Gastroesophageal sphincter (tissue), 4 donors: Measurements from ENCODE around the gene HSF5. TPM values are rescaled to one million over a fixed set of nuclear protein-coding genes. Genes with fewer than 3 reads are reported as not detected.

Source experiments
- ATAC-seq: fragments of 150-250 bp; one replicate; pipeline ENCODE4 v1.9.1; 2016; ENCODE audit warnings: mild to moderate bottlenecking, moderate library complexity
- H3K27ac ChIP-seq, 4 donors: fragments of 200-600 bp; sonication (generic) in 3 of 4; 1 replicate in 3 of 4; 2 replicates in 1 of 4; pipeline ENCODE4 v1.5.1; 2016 to 2019
- H3K27me3 ChIP-seq: fragments of 200-600 bp; sonication (generic); one replicate; pipeline ENCODE4 v1.5.1; 2019
- H3K36me3 ChIP-seq, 2 donors: fragments of 200-600 bp; sonication (generic); one replicate each; pipeline ENCODE4 v1.5.1; 2019; ENCODE audit warnings: control low read depth in 1 of 2
- H3K4me1 ChIP-seq, 3 donors: fragments of 200-600 bp; sonication (generic); 1 replicate in 2 of 3; 2 replicates in 1 of 3; pipeline ENCODE4 v1.5.1; 2016 to 2019; ENCODE audit warnings: control low read depth in 2 of 3
- H3K4me3 ChIP-seq, 2 donors: fragments of 200-600 bp; sonication (generic); one replicate each; pipeline ENCODE4 v1.5.1; 2019; ENCODE audit warnings: mild to moderate bottlenecking in 1 of 2, moderate library complexity in 1 of 2
- H3K9me3 ChIP-seq, 3 donors: fragments of 200-600 bp; sonication (generic); one replicate each; pipeline ENCODE4 v1.5.1; 2017 to 2019; ENCODE audit warnings: control low read depth in 2 of 3
- EP300 ChIP-seq: sonication (generic); formaldehyde crosslinking; IDR thresholded peaks from one replicate; pipeline ENCODE4 v1.6.1; 2017; ENCODE audit warnings: antibody characterized with exemption, mild to moderate bottlenecking
- POLR2A ChIP-seq, 2 donors: fragments of 450-650 bp; IDR thresholded peaks; one replicate each; pipeline ENCODE4 v1.6.1; 2017; ENCODE audit warnings: antibody characterized with exemption in 2 of 2, mild to moderate bottlenecking in 2 of 2, moderate library complexity in 1 of 2
- POLR2AphosphoS5 ChIP-seq: sonication (generic); formaldehyde crosslinking; IDR thresholded peaks from one replicate; pipeline ENCODE4 v1.6.1; 2017; ENCODE audit warnings: antibody characterized with exemption
- WGBS, 2 donors: methylation state at CpG; one replicate each; pipeline ENCODE4 v1.1.5; 2018; ENCODE audit warnings: low coverage in 1 of 2; 5-methylcytosine and 5-hydroxymethylcytosine counted together
- total RNA-seq, 4 donors: library from RNA; depleted of rRNA; stranded (reverse); fragments of >200 nt; gene quantifications; one replicate each; pipeline ENCODE4 v1.1.0, GENCODE V29; 2016
- TF ChIP-seq, protein P1 (sequence below), 4 experiments: fragments of 200-600 bp in 2 of 4; fragments of 450-650 bp in 2 of 4; sonication (generic) in 1 of 4; IDR thresholded peaks; one replicate each; pipeline ENCODE4 v1.5.1; 2017 to 2019; ENCODE audit warnings: antibody characterized with exemption in 4 of 4, mild to moderate bottlenecking in 2 of 4, moderate library complexity in 2 of 4

The HSF5 gene
- total RNA-seq, 4 donors from 2014 or later, result 0.13 TPM; not detected in 3

DNA sequence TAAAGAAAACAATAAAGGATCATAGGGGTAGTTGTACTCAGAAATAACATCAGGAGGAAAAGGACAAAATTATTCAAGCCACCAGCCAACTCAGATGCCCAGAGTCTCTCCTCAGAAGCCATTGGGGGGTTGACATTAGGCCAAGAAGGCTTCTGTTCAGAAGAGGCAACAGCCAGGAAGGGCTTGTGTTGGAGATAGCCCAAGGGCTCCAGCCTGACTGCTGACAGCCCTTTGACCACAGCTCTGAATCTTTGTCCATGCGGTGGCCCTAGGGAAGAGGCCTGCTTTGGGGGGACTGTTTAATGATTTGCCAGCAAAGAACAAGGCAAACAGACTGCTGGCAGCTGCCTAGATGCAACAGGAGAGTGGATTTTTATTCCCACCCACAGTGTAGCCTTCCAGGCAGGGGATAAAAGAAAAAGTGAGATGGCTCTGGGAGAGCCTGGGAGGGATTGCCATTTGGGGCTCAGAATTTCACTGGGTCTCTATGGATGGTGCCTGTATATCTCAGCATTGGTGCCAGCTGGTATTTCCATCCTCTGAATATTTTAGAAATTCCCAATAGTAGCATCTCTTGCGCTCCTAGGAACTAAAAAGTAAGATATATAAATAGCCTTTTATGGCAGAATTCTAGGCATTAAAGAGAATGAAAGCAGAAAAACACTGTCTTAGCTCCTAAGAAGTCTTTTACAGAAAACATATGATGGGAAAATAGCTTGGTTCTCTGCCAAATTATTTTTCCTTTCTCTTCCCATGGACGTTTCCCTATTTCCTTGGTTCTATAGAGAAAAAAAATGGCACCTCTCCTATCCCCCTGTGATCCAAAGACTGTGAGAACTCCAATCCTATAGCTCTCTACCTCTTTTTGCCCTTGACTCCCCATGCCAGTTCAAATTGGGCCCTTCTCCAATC is 106.8 kb downstream of the HSF5 start:
- TF ChIP-seq EP300, result no peak
- no peak for TF ChIP-seq POLR2AphosphoS5
- TF ChIP-seq, protein P1, sequence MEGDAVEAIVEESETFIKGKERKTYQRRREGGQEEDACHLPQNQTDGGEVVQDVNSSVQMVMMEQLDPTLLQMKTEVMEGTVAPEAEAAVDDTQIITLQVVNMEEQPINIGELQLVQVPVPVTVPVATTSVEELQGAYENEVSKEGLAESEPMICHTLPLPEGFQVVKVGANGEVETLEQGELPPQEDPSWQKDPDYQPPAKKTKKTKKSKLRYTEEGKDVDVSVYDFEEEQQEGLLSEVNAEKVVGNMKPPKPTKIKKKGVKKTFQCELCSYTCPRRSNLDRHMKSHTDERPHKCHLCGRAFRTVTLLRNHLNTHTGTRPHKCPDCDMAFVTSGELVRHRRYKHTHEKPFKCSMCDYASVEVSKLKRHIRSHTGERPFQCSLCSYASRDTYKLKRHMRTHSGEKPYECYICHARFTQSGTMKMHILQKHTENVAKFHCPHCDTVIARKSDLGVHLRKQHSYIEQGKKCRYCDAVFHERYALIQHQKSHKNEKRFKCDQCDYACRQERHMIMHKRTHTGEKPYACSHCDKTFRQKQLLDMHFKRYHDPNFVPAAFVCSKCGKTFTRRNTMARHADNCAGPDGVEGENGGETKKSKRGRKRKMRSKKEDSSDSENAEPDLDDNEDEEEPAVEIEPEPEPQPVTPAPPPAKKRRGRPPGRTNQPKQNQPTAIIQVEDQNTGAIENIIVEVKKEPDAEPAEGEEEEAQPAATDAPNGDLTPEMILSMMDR (IDR thresholded peaks at IDR 0.05), result no peak
- no peak for TF ChIP-seq POLR2A (IDR thresholded peaks at IDR 0.05)
- no peaks in the 10 kb centered on the region for H3K36me3 ChIP-seq
- no peak for ATAC-seq
- WGBS, 2 donors, result 48 to 65% methylated on average over 2 of the region's 3 CpGs
- no peaks in the 10 kb centered on the region for H3K27me3 ChIP-seq
- H3K9me3 ChIP-seq, result no peaks in the 10 kb centered on the region
- no peaks in the 10 kb centered on the region for H3K4me1 ChIP-seq
- H3K27ac ChIP-seq, result no peak overlapping the region
- no peak overlapping the region for H3K4me3 ChIP-seq

DNA sequence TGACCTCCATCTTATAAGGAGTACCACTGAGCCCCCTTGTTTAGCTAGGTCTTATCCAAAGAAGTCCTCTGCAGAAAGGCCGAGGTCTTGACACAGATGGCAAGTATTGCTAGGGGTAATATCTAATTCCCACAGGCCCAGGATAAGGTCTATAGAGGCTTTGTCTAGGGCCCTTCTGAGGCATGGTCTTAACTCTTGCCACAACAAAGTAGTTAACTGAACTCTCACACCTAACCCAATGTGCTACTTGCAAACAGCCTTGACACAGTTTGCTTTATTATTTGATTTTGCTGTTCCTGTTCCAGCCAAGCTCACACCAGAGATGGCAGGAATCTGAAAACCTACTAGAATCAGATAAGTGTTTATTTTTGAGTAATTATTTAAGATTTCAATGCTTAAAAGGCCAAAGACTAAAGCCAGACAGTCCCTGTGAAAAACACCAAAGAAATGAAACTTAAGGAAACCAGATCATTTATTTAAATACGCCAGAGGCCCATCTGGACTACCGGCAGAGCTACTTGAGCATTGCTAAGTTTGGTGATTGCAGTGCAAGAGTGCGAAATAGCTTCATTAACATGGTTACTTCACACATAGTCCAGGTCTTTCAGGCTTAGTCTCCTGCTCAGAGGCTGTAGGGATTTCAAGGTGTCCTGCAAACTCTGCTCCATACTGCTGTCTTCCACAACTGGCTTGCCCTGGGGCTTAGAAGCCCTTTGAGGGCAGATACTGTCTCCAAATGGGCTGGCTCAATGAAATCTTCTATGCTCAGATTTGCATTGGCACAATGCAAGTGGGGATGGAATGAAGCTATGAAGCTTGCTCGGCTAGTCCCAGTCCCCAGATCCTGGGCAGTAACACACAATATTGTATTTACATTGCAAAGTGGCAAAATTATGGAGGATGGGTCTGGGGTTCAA is 107.7 kb downstream of the HSF5 start:
- Histone ChIP-seq H3K4me3 (no peak overlapping the region), H3K27ac (no peak overlapping the region), H3K4me1 (no peaks in the 10 kb centered on the region), H3K27me3 (no peaks in the 10 kb centered on the region), H3K36me3 (no peaks in the 10 kb centered on the region), H3K9me3 (no peaks in the 10 kb centered on the region)
- TF ChIP-seq POLR2A (IDR thresholded peaks at IDR 0.05), result no peak
- TF ChIP-seq, protein P1 (IDR thresholded peaks at IDR 0.05), result no peak
- no peak for TF ChIP-seq POLR2AphosphoS5
- TF ChIP-seq EP300, result no peak
- no peak for ATAC-seq
- 79 to 91% methylated on average over 3 to 5 of the region's 5 CpGs for WGBS, 2 donors

DNA sequence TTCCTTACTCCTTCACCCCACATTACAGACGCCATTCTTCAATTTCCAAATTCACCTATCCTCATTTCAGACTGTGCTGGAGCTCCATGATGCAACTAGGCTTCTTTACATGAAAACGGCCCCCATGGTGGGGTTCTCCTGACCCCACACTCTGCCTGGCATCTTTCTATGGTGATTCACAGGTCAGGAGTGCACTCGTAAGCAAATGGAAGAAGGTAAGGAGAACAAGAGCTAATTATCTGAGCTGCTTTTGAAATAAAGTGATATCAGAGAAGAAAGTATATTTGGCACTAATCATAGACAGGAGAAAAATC is 108.7 kb downstream of the HSF5 start:
- 44 to 100% methylated on average over 1 to 2 of the region's 3 CpGs for WGBS, 2 donors
- H3K4me1 ChIP-seq, result no peaks in the 10 kb centered on the region
- H3K9me3 ChIP-seq, result no peaks in the 10 kb centered on the region
- no peak for ATAC-seq
- H3K27ac ChIP-seq, result no peak overlapping the region
- no peaks in the 10 kb centered on the region for H3K36me3 ChIP-seq
- no peaks in the 10 kb centered on the region for H3K27me3 ChIP-seq
- no peak overlapping the region for H3K4me3 ChIP-seq
- TF ChIP-seq EP300, result no peak
- TF ChIP-seq POLR2A (IDR thresholded peaks at IDR 0.05), result no peak
- TF ChIP-seq POLR2AphosphoS5, result no peak
- TF ChIP-seq, protein P1 (IDR thresholded peaks at IDR 0.05), result no peak

DNA sequence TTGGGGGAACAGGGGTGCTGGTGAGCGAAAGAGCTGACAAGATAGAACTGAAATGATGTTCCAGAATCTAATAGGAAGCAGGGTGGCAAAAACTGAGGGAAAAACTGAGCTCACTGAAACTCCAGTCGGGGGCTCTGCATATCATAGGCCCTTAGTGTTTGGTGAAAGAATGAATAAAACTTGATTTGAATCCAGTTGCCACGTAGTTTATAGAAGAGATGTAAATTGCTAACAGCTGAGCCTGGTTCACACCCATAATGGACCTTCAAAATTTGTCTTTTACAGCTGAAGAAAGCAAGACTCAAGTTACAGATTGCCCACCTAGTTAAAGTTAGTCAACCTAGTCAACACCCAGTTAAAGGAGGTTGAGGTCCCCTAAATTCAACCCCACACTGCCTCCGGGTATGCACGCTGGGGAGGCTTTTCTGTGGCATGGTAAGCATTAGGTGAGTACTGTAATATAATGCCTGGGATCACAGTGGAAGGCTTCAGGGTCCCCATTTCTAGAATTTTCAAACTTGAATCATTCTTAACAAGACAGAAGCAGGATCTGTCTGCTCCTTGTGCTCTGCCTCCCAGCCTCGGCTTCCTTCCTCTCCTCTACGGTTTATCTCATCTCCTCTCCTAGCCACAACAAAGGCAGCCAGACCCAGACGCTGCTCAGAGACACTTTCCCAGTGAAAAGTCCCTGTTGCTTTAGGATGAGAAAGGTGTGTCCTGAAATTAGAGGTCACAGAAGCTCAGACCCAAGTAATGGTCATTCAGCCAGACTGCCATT is 109.3 kb downstream of the HSF5 start:
- no peak for ATAC-seq
- H3K27ac ChIP-seq, result no peak overlapping the region
- TF ChIP-seq POLR2A (IDR thresholded peaks at IDR 0.05) (no peak), EP300 (no peak), POLR2AphosphoS5 (no peak)
- TF ChIP-seq, protein P1 (IDR thresholded peaks at IDR 0.05), result no peak
- no peaks in the 10 kb centered on the region for H3K36me3 ChIP-seq
- H3K9me3 ChIP-seq, result no peaks in the 10 kb centered on the region
- WGBS, 2 donors, result 58 to 61% methylated on average over 6 to 8 of the region's 8 CpGs
- no peaks in the 10 kb centered on the region for H3K4me1 ChIP-seq
- H3K4me3 ChIP-seq, result no peak overlapping the region
- no peaks in the 10 kb centered on the region for H3K27me3 ChIP-seq
